Stimulated activated CD8-positive, alpha-beta memory T cell treated with anti-CD3 and anti-CD28 coated beads, Interleukin-15, amount 100 ng/mL, for 4 hours (primary cell): Measurements from ENCODE around the gene CFAP126.
"Not testable (repeated sequence)": the region's sequence is repeated elsewhere in the genome, so short reads cannot be mapped to it uniquely, and the experiment has no call there.

Experiments used
- DNase-seq, 2 donors: peaks; one replicate each; pipeline ENCODE4 v3.0.0-alpha.2; 2020; ENCODE audit warnings: low read depth in 2 of 2

CFAP126 gene

DNA sequence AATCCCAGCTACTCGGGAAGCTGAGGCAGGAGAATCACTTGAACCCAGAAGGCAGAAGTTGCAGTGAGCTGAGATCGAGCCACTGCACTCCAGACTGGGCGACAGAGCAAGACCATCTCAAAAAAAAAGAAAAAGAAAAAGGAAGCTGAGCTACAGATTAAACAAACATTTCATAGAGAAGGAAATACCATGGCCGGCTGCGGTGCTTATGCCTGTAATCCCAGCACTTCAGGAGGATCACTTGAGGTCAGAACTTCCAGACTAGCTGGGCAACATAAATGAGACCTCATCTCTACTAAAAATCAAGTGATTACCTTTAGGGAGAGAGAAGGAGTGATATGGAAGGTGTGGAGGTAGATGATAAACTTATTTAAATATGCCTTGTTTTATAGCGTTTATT lies 14.0 kb upstream of the CFAP126 start:
- DNase-seq: no peak

DNA sequence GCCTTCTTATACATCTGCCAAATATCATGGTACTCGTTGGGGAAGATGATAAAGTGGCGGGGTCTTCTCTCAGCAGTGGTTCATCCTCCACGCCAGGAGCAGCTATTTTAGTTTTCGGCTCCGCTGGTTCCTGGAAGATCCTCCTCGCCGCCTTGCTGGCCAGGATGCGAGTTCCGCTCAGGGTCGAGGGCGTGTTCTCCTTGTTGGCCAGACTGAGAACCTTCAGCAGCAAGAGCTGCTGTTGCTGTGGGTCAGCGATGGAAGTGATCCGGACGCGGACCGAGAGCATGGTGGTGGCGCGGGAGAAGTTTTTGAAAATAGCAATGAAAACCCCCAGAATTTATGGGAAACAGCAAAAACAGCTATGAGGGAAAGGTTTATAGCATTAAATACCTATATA lies 11.4 kb upstream of the CFAP126 start:
- DNase-seq: no peak

DNA sequence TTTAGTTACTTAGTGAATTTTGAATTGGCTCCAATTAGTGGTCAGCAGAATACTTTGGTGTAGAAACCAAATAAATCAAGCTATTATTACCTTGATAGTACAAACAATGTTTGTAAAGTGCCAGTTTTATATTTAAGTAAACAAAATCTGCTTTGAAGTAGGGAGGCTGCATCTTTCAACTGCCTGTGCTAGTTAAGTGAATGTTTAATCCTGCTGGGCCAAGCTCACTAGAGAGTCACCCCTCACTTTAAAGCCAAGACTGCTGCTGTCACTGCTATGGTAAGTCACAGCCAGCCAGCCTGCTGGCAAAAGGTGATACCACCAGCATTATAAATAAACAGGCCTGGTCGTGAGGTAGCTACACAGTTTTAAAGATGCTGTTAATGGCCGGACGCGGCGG lies 10.3 kb upstream of the CFAP126 start:
- DNase-seq: no peak

DNA sequence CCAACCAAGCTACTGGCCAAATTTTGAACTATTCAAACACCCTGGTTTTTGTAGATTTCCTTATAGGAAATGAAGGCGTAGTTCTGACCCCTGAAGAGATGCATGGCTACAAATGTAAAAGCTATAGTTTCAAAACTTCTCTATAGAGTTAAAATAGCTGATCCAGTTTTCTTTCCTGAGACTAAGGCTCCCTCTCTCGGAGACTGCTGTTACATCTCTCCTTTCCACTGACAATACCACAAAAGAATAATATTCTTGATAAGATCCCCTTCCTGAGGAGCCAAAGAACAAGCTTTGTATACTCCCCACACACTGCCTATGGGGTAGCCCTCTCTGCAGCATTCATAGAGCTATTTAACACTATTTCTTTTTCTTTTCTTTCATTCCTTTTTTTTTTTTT lies 6.7 kb upstream of the CFAP126 start:
- no peak for DNase-seq

DNA sequence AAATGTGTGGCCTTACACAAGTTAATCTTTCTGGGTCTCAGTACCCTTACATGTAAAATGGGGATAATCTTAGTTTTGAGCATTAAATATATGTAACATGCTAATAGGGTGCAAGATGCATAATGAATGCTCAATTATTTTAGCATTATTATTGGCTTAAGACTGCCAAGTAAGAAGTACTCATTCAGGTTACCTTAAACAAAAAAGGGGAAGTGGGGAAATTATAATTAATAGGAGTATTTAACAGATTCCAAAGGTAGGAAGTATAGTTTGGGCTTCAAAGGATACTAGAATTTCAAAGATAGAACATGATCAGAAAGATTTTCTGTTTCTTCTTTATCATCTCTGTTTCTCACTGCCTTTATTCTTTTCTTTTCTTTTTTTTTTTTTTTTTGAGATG lies 5.8 kb upstream of the CFAP126 start:
- DNase-seq: no peak

DNA sequence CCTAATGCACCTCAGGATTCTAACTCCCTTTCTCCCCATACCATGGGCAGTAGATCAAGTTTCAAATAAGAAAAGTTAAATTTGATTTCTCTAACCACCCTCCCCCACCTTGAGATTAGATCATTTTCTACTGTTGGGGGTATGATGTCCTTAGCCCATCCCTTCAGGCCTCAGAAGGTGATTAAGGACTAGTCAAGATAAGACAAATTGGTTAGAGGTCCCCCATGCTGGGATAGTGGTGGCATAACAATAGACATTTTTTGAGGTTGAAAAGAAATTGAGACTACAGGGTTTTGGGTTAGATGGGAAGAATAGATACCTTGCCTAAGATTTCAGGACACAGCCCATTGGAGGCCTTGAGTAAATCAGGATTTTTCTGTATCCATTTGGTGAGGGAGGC lies 2.5 kb downstream of the CFAP126 start:
- DNase-seq: no peak

DNA sequence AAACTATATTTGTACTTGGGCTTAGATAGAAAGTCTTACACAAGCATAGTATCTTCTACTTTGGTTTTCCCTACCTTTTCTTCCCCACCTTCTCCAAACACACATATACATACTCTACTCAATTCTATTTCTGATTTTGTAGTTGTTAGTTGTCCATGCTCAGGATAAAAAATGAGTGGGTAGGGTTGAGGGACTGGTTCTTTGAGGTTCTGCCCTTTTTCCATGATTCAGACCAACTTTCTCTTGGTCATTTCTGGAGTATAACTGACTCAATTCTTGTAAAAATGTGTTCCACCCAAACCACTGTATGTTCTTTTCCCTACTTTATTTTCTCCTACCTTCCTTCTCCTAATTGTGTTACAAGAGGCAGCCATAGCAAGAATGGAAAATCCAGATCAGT lies 3.3 kb downstream of the CFAP126 start:
- DNase-seq: no peak

DNA sequence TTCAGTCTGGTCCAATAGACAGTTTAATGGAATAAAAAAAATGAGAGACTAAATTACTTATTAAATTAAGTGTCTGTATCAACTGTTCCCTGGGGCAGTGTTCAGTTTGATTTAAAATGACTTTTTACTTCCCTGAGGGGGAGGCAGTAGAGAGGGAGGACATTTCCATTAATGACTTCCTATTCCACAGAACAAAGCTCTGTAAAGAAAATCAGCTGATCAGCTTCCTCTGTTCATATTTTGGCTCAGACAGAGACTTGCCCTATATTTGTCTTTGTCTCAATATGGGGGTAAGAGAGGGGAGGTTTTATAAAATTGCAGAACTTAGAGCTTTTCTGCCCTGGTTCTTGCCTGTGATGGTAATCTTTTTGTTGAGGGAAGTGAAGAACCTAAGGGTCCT lies 8.4 kb downstream of the CFAP126 start:
- no peak for DNase-seq

DNA sequence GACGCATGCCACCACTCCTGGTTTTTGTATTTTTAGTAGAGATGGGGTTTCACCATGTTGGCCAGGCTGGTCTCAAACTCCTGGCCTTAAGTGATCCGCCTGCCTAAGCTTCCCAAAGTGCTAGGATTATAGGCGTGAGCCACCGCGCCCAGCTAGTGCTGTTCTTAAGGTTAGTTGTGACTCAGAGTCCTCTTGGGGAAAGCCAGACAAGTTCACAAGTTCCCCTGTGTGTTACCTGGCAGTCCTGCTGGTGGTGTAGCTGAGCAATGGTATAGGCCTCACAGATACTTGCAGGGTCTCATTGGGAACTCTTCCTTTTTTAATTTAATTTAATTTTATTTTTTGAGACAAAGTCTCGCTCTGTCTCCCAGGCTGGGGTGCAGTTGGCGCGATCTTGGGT lies 10.6 kb downstream of the CFAP126 start:
- DNase-seq: no peak

DNA sequence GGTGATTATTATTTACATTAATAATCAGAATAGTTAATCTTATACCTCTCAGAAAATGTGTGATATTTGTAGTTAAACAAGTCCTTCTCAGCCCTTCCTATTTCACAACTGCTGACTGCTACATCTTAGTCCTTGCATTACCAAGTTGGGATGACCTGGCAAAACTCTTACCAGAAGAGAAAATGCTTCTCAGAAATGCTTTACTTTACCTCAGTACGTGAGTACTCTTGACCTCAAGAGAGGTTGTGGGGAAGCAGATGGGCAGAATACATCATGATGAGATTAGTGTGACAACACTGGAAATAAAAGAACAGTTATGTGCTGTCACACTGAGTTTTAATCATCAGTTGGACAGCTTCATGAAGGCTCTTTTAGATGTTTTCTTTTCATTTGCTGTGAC lies 16.2 kb downstream of the CFAP126 start:
- no peak for DNase-seq

DNA sequence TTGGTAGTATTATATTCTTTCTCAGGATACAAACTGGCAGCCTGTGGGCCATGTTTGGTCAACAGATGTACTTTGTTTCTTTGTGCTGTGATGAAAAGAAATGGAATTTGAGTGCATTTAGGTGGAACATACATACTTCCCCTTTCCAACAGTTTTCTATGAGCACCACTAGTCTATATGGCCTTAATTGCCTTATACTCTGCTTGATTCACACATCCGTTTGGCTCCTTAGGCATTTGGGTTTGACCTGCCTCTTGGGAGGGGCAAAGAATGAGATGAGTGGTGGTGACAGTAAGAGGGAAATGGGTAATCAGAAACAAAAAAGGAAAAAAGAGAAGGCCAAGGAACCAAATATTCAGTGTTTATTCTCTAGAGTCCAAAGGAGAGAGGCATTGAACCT lies 17.0 kb downstream of the CFAP126 start:
- DNase-seq: no peak

DNA sequence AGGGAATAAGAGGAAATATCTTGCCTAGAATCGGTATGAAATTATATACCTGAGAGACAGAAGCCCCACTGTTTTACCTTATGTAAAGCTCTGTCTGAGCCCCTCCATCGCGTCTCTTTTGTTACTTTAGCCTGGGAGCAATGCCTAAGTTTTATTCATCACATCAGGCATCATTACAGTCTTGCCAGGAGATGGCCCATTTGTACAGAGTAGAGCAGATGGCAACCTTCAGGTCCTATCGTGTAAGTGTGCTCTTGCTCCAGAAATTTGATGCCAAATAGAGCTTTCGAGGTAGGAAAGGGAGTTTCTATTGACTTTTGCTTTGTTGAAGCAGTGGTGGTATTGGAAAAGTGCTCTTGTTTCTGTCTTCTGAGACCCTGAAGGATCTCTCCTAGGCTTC lies 24.9 kb downstream of the CFAP126 start:
- no peak for DNase-seq

DNA sequence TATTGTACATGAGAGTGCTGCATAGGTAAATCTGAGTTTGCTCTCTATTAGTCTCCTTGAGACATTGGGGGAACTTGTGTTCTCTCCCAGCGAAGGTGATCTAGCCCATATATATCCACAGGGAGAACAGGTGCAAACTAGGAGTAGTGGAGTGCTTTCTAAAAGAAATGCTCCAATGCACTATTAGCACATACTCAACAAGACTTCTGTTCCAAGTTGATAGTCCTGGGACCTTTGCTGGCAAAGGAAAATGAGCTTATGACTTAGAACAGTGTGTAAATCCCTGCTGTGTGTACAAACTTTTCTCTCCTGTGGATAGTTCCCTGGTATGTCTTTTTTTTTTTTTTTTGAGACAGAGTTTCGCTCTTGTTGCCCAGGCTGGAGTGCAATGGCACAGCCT lies 25.5 kb downstream of the CFAP126 start:
- DNase-seq: no peak

DNA sequence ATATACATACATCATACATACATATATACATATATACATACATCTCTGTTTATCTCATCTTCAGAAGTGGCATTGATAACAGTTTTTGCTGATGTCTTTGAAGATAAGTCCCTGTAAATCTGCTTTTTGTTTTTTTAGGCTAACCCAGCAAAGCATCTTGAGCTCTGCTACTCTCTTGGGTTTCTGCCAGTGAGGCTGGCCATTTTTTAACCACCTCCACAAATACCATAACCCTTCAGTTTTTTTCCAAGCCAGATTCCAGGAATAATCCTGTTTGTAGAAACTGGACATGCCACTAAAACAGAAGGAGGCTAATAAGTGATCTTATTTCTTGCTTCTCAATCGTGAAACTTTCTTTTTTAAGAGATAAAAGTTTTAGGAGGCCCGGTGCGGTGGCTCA lies 31.9 kb downstream of the CFAP126 start:
- no peak for DNase-seq

DNA sequence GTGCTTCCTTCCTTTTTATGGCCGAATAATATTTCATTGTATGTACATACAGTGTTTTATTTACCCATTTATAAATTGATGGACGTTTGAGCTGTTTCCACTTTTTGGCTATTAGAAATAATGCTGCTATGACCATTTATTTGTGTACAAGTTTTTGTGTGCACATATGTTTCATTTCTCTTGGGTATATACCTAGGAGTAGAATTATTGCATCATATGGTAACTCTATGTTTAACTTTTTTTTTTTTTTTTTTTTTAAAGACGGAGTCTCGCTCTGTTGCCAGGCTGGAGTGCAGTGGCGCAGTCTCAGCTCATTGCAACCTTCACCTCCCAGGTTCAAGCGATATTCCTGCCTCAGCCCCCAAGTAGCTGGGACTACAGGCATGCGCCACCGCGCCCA lies 34.5 kb downstream of the CFAP126 start:
- DNase-seq: no peak

DNA sequence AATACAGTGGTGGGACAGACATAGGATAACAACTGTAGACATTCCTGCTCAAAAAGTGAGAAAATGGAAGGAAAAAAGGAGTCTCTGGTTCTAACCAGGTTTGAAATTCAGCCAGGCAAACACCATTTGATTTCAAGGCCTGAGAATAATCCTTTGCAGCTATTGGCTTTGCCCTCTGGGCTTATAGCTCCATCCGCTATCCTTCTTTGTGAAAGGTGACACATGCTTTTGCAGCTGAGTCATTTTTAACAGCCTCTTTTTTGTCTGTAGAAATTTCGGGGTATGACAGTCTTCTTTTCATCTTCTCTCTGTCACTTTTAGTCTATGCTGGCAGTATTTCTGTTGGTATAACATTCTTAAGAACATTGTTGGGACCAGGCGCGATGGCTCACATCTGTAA lies 37.3 kb downstream of the CFAP126 start:
- DNase-seq: no peak

DNA sequence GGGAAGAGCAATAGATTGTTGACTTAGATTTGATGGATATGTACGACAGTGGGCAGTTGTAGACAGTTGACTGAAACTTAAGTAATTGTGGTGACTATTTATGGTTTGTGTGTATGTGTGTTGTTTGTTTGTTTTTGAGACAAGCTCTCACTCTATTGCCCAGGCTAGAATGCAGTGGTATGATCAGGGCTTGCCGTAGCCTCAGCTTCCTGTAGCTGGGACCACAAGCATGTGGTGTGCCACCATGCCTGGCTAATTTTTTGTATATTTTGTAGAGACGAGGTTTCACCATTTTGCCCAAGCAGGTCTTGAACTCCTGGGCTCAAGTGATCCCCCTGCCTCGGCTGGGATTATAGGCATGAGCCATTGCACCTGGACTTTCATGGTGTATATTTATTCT lies 43.7 kb downstream of the CFAP126 start:
- no peak for DNase-seq

DNA sequence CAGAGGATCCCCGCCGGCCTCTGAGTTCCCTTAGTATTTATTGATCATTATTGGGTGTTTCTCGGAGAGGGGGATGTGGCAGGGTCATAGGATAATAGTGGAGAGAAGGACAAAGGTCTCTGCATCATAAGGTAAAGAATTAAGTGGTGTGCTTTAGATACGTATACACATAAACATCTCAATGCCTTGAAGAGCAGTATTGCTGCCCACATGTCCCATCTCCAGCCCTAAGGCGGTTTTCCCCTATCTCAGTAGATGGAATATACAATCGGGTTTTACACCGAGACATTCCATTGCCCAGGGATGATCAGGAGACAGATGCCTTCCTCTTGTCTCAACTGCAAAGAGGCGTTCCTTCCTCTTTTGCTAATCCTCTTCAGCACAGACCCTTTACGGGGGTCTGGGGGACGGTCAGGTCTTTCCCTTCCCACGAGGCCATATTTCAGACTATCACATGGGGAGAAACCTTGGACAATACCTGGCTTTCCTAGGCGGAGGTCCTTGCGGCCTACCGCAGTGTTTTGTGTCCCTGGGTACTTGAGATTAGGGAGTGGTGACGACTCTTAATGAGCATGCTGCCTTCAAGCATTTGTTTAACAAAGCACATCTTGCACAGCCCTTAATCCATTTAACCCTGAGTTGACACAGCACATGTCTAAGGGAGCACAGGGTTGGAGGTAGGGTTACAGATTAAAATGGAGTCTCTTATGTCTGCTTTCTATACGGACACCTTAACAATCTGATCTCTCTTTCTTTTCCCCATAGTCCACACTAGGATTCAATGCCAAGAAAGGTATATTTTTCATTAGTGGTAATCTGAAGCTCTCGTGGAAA lies 51.6 kb downstream of the CFAP126 start:
- DNase-seq: not testable (repeated sequence)
